ENCODE measurements around the gene FABP3. TPM values are rescaled to one million over a fixed set of nuclear protein-coding genes. Genes with fewer than 3 reads are reported as not detected.

Gene FABP3
- total RNA-seq, 2 experiments from 2014 or later, result not detected

GRCh38 chr1:31371121-31371959 is 1.5 kb downstream of the FABP3 start:
- H3K4me2 ChIP-seq (ENCODE audit: low read length), result no peak overlapping the region
- TF ChIP-seq, protein P1, sequence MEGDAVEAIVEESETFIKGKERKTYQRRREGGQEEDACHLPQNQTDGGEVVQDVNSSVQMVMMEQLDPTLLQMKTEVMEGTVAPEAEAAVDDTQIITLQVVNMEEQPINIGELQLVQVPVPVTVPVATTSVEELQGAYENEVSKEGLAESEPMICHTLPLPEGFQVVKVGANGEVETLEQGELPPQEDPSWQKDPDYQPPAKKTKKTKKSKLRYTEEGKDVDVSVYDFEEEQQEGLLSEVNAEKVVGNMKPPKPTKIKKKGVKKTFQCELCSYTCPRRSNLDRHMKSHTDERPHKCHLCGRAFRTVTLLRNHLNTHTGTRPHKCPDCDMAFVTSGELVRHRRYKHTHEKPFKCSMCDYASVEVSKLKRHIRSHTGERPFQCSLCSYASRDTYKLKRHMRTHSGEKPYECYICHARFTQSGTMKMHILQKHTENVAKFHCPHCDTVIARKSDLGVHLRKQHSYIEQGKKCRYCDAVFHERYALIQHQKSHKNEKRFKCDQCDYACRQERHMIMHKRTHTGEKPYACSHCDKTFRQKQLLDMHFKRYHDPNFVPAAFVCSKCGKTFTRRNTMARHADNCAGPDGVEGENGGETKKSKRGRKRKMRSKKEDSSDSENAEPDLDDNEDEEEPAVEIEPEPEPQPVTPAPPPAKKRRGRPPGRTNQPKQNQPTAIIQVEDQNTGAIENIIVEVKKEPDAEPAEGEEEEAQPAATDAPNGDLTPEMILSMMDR (conservative IDR thresholded peaks at IDR 0.05; ENCODE audit: low read length), result no peak
- no peak for TF ChIP-seq EZH2phosphoT487 (IDR thresholded peaks at IDR 0.05; ENCODE audit: borderline replicate concordance, low read depth, low read length)
- H3K9me3 ChIP-seq (ENCODE audit: low read length), result no peaks in the 10 kb centered on the region
- POLR2A ChIA-PET, result interaction anchor here (1.0 kb wide), 1 partner anchor 9 kb away, joined by 3 read pairs; no protein-coding TSS in a partner anchor
- no peaks in the 10 kb centered on the region for H3K9me2 ChIP-seq (ENCODE audit: insufficient read depth, low read length)
- no peak for DNase-seq (ENCODE audit: low spot score)
- H3K79me2 ChIP-seq (ENCODE audit: insufficient read depth, low read depth, low read length), result no peaks in the 10 kb centered on the region
- intact Hi-C loops (cut with micrococcal nuclease; ENCODE audit: unreplicated experiment), result no loop called here
- no peaks in the 10 kb centered on the region for H4K20me1 ChIP-seq (ENCODE audit: insufficient read depth, low read length)
- no peak overlapping the region for H3K4me3 ChIP-seq (ENCODE audit: low read depth, low read length, poor library complexity, severe bottlenecking)
- no TSS peak for BruUV-seq (replicated peaks)
- H3K36me3 ChIP-seq (ENCODE audit: insufficient read depth, low read length), result no peaks in the 10 kb centered on the region; the same call in 1 of the 2 replicates
- H3K4me1 ChIP-seq (ENCODE audit: insufficient read depth, low read length, poor library complexity, severe bottlenecking), result no peaks in the 10 kb centered on the region
- H2AFZ ChIP-seq (ENCODE audit: low read length), result no peak overlapping the region
- CTCF ChIA-PET (ENCODE audit: unreplicated experiment), result interaction anchor here (0.6 kb wide), 1 partner anchor 24 kb away, joined by 3 read pairs; no protein-coding TSS in a partner anchor
- H3K27ac ChIP-seq (ENCODE audit: low read depth, low read length, poor library complexity, severe bottlenecking), result no peak overlapping the region

DNA sequence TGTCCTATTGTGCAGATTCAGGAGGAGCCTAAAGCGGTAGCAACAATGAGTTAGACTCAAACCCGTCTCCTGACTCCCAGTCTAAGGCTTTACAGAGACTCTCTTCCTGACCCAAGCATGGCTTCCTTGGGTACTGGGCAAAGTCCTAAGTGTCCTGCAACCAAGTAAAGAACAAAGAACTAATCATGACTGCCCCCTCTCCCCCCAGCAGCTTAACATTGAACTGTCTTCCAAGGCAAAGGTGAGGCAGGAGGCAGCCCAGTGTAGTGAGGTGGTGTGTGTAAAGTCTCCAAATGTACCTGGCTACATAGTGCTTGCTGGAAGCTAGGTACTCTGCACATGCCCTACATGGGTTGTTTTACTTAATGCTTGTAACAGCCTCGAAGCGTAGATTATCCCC is 2.3 kb downstream of the FABP3 start:
- TF ChIP-seq, protein P1 (conservative IDR thresholded peaks at IDR 0.05; ENCODE audit: low read length), result no peak
- no peak for TF ChIP-seq EZH2phosphoT487 (IDR thresholded peaks at IDR 0.05; ENCODE audit: borderline replicate concordance, low read depth, low read length)

DNA sequence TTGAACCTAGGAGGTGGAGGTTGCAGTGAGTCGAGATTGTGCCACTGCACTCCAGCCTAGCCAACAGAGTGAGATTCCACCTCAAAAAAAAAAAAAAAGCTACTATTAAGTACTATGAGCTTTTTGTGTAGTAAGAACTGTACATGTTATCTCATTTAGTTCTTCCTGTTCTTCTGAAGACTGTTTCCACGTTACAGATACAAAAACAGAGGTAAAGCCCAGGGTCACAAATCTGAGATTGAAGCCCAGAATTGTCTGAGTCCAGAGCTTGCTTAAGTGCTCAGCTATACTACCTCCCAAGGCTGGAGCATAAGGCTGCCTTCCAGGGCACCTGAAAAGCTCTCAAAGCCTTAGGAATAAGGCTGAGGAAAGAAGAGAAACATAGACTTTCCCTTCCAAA is 2.9 kb downstream of the FABP3 start:
- H3K4me2 ChIP-seq (ENCODE audit: low read length), result no peak overlapping the region
- no peaks in the 10 kb centered on the region for H3K9me3 ChIP-seq (ENCODE audit: low read length)
- H4K20me1 ChIP-seq (ENCODE audit: insufficient read depth, low read length), result no peaks in the 10 kb centered on the region
- BruUV-seq (replicated peaks), result no TSS peak
- H3K79me2 ChIP-seq (ENCODE audit: insufficient read depth, low read depth, low read length), result no peaks in the 10 kb centered on the region
- ChIA-PET CTCF (ENCODE audit: unreplicated experiment) (no interaction called here), POLR2A (interaction anchor here (0.7 kb wide), 1 partner anchor 125 kb away, joined by 4 read pairs; no protein-coding TSS in a partner anchor)
- H3K4me1 ChIP-seq (ENCODE audit: insufficient read depth, low read length, poor library complexity, severe bottlenecking), result no peaks in the 10 kb centered on the region
- no peak for TF ChIP-seq EZH2phosphoT487 (IDR thresholded peaks at IDR 0.05; ENCODE audit: borderline replicate concordance, low read depth, low read length)
- TF ChIP-seq, protein P1 (conservative IDR thresholded peaks at IDR 0.05; ENCODE audit: low read length), result no peak
- peaks cover 8% of the 10 kb centered on the region; the same call in 1 of the 2 replicates for H3K36me3 ChIP-seq (ENCODE audit: insufficient read depth, low read length)
- H3K9me2 ChIP-seq (ENCODE audit: insufficient read depth, low read length), result no peaks in the 10 kb centered on the region
- H3K4me3 ChIP-seq (ENCODE audit: low read depth, low read length, poor library complexity, severe bottlenecking), result no peak overlapping the region
- H2AFZ ChIP-seq (ENCODE audit: low read length), result no peak overlapping the region
- intact Hi-C loops (cut with micrococcal nuclease; ENCODE audit: unreplicated experiment), result no loop called here
- H3K27ac ChIP-seq (ENCODE audit: low read depth, low read length, poor library complexity, severe bottlenecking), result no peak overlapping the region
- no peak for DNase-seq (ENCODE audit: low spot score)

More for the DNA sequence above, 2.3 kb downstream of the FABP3 start:
- H3K9me3 ChIP-seq (ENCODE audit: low read length), result no peaks in the 10 kb centered on the region
- no peak overlapping the region for H3K27ac ChIP-seq (ENCODE audit: low read depth, low read length, poor library complexity, severe bottlenecking)
- no peaks in the 10 kb centered on the region for H4K20me1 ChIP-seq (ENCODE audit: insufficient read depth, low read length)
- BruUV-seq (replicated peaks), result no TSS peak
- H3K9me2 ChIP-seq (ENCODE audit: insufficient read depth, low read length), result no peaks in the 10 kb centered on the region
- H3K4me2 ChIP-seq (ENCODE audit: low read length), result no peak overlapping the region
- intact Hi-C loops (cut with micrococcal nuclease; ENCODE audit: unreplicated experiment), result no loop called here
- DNase-seq (ENCODE audit: low spot score), result no peak
- H3K4me3 ChIP-seq (ENCODE audit: low read depth, low read length, poor library complexity, severe bottlenecking), result no peak overlapping the region
- H2AFZ ChIP-seq (ENCODE audit: low read length), result no peak overlapping the region
- no peaks in the 10 kb centered on the region for H3K4me1 ChIP-seq (ENCODE audit: insufficient read depth, low read length, poor library complexity, severe bottlenecking)
- ChIA-PET CTCF (ENCODE audit: unreplicated experiment) (no interaction called here), POLR2A (interaction anchor here (1.0 kb wide), 1 partner anchor 9 kb away, joined by 3 read pairs; no protein-coding TSS in a partner anchor)
- H3K79me2 ChIP-seq (ENCODE audit: insufficient read depth, low read depth, low read length), result no peaks in the 10 kb centered on the region
- peaks cover 5% of the 10 kb centered on the region; the same call in 1 of the 2 replicates for H3K36me3 ChIP-seq (ENCODE audit: insufficient read depth, low read length)
